ENCODE measurements around the gene EPOP.
"Not testable (repeated sequence)": the region's sequence is repeated elsewhere in the genome, so short reads cannot be mapped to it uniquely, and the experiment has no call there.

EPOP gene

GRCh38 chr17:38654411-38655398, 20.1 kb downstream of the EPOP start:
- in situ Hi-C loops (cut with MboI; ENCODE audit: low sequenced_read_pairs) = no loop called here

GRCh38 chr17:38653679-38654078, 21.1 kb downstream of the EPOP start:
- in situ Hi-C loops (cut with MboI; ENCODE audit: low sequenced_read_pairs) = no loop called here

- in situ Hi-C loops (cut with MboI; ENCODE audit: low sequenced_read_pairs) = no loop called here
These were observed 21.5 kb downstream of the EPOP start for GRCh38 chr17:38653230-38653629.

DNA sequence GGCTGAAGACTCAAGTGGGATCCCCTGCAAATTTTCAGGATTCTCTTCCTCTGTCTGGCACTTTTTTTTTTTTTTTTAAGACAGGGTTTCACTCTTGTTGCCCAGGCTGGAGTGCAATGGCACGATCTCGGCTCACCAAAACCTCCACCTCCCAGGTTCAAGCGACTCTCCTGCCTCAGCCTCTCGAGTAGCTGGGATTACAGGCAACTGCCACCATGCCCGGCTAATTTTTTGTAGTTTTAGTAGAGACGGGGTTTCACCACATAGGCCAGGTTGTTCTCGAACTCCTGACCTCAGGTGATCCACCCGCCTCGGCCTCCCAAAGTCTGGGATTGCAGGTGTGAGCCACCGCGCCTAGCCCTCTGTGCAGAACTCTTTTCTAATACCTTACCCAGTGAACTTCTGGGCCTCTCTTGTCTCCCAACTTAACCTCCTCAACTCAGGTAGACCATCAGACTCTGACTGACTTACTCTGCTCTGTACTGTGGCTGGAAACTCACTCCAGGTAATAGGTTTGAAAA, 24.0 kb downstream of the EPOP start:
- in situ Hi-C loops (cut with MboI; ENCODE audit: low sequenced_read_pairs) = not testable (repeated sequence)

- in situ Hi-C loops (cut with MboI; ENCODE audit: low sequenced_read_pairs) = no loop called here
These were observed 36.8 kb downstream of the EPOP start for GRCh38 chr17:38637951-38638350.

DNA sequence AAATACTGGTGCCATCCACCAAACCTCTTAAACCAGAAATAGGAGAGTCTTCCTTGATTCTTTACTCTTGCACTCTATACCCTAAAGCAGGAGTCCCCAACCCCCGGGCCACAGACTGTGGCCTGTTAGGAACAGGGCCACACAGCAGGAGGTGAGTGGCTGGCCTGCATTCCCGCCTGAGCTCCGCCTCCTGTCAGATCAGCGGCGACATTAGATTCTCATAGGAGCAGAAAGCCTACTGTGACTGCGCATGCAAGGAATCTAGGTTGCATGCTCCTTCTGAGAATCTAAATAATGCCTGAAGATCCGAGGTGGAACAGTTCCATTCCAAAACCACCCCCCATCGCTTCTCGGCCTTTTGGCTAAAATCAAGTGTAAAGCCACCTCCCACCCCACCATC, 38.7 kb downstream of the EPOP start:
- in situ Hi-C loops (cut with MboI; ENCODE audit: low sequenced_read_pairs) = no loop called here

DNA sequence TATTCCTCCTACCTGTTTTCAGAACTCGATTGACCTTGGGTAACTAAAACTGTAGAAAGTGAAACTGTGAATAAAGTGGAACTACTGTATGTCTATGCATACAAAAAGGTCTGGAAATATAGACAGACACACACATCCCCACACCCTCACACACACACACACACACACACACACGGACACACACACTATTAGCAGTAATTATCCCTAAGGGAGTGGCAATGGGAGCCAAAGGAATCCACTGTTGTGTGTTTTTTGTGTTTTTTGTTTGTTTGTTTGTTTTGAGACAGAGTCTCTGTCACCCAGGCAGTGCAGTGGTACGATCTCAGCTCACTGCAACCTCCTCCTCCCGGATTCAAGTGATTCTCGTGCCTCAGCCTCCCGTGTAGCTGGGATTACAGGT, 42.4 kb downstream of the EPOP start:
- in situ Hi-C loops (cut with MboI; ENCODE audit: low sequenced_read_pairs) = no loop called here

GRCh38 chr17:38628441-38628840, 46.3 kb downstream of the EPOP start:
- in situ Hi-C loops (cut with MboI; ENCODE audit: low sequenced_read_pairs) = no loop called here

DNA sequence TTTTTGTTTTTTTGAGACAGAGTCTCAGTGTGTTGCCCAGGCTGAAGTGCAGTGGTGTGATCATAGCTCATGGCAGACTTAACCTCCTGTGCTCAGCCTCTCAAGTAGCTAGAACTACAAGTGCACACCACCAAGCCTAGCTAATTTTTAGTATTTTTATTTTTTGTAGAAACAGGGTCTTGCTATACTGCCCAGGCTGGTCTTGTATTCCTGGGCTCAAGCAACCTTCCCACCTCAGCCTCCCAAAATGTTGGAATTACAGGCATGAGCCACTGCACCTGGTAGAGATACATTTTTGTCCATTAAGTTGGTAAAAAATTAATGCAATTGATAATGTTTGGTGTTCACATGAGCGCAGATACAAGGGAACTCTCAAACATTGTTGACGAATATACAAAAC, 46.8 kb downstream of the EPOP start:
- in situ Hi-C loops (cut with MboI; ENCODE audit: low sequenced_read_pairs) = no loop called here

GRCh38 chr17:38626606-38627226, 48.0 kb downstream of the EPOP start:
- in situ Hi-C loops (cut with MboI; ENCODE audit: low sequenced_read_pairs) = not testable (repeated sequence)

GRCh38 chr17:38625482-38625881, 49.3 kb downstream of the EPOP start:
- in situ Hi-C loops (cut with MboI; ENCODE audit: low sequenced_read_pairs) = no loop called here

GRCh38 chr17:38624782-38625355, 49.9 kb downstream of the EPOP start:
- in situ Hi-C loops (cut with MboI; ENCODE audit: low sequenced_read_pairs) = not testable (repeated sequence)

Data from hTERT RPE-1 (cell line).